Esophagus muscularis mucosa (tissue), 3 donors: ENCODE data around the gene MCTP2.

Experiments used
- CTCF ChIP-seq, 3 experiments: fragments of 200-600 bp in 2 of 3; fragments of 450-650 bp in 1 of 3; sonication (generic) in 2 of 3; IDR thresholded peaks; one replicate each; pipeline ENCODE4 v1.5.1; 2017 to 2019; ENCODE audit warnings: antibody characterized with exemption in 3 of 3, mild to moderate bottlenecking in 2 of 3, moderate library complexity in 1 of 3
- POLR2A ChIP-seq: fragments of 450-650 bp; IDR thresholded peaks from one replicate; pipeline ENCODE4 v1.6.1; 2017; ENCODE audit warnings: antibody characterized with exemption, moderate library complexity, mild to moderate bottlenecking, low read depth
- POLR2AphosphoS5 ChIP-seq, 2 donors: sonication (generic); formaldehyde crosslinking; IDR thresholded peaks; one replicate each; pipeline ENCODE4 v1.6.1; 2017; ENCODE audit warnings: antibody characterized with exemption in 2 of 2

- TF ChIP-seq CTCF (IDR thresholded peaks at IDR 0.05): no peak
- TF ChIP-seq POLR2A: no peak
- no peak for TF ChIP-seq POLR2AphosphoS5 (IDR thresholded peaks at IDR 0.05)
Measured at GRCh38 chr15:94259121-94259751, 27.9 kb downstream of the MCTP2 start.
